Activated CD4-positive, alpha-beta memory T cell treated with anti-CD3 and anti-CD28 coated beads, Interleukin-2, amount 10 ng/mL, durations not matched to agents 7 days and 5 days (primary cell): Measurements from ENCODE around the gene HERC4. TPM values are rescaled to one million over a fixed set of nuclear protein-coding genes. Genes with fewer than 3 reads are reported as not detected.

ENCODE experiments used
- CTCF ChIA-PET: fragments of 350-600 bp; sonication (Branson Sonifier 250); formaldehyde crosslinking; loops from one replicate; lab custom pipeline; 2021; ENCODE audit warnings: antibody characterized with exemption, inconsistent platforms; lab: Charles Lee
- POLR2A ChIA-PET: fragments of 350-600 bp; sonication (Branson Sonifier 250); formaldehyde crosslinking; loops from one replicate; lab custom pipeline; 2021; ENCODE audit warnings: antibody characterized with exemption; lab: Charles Lee
- DNase-seq: peaks from one replicate; pipeline ENCODE4 v3.0.0-alpha.2; 2020
- H3K27ac Mint-ChIP-seq: one replicate; pipeline ENCODE4 v1.8.0; 2021; ENCODE audit warnings: mild to moderate bottlenecking, mixed read lengths
- H3K27me3 Mint-ChIP-seq: one replicate; pipeline ENCODE4 v1.8.0; 2021; ENCODE audit warnings: mixed read lengths
- H3K36me3 Mint-ChIP-seq: one replicate; pipeline ENCODE4 v1.8.0; 2021; ENCODE audit warnings: low read depth, mixed read lengths
- H3K4me1 Mint-ChIP-seq: one replicate; pipeline ENCODE4 v1.8.0; 2021; ENCODE audit warnings: mixed read lengths
- H3K4me3 Mint-ChIP-seq: one replicate; pipeline ENCODE4 v1.8.0; 2021; ENCODE audit warnings: mild to moderate bottlenecking, mixed read lengths
- H3K9me3 Mint-ChIP-seq: one replicate; pipeline ENCODE4 v1.8.0; 2021; ENCODE audit warnings: mixed read lengths
- total RNA-seq, 2 experiments: library from RNA; stranded (reverse); gene quantifications; one replicate each; pipeline ENCODE4 v1.2.3, GENCODE V29; 2021

The HERC4 gene
- total RNA-seq, 2 experiments from 2014 or later: 64.2 to 65.2 TPM

- POLR2A ChIA-PET: no interaction called here
Observed at GRCh38 chr10:67923551-67923950, 151.5 kb downstream of the HERC4 start.

GRCh38 chr10:67921065-67921464 is 154.0 kb downstream of the HERC4 start:
- Mint-ChIP-seq H3K27ac (no peak overlapping the region), H3K4me1 (peaks cover 3% of the 10 kb centered on the region), H3K27me3 (no peaks in the 10 kb centered on the region), H3K4me3 (no peak overlapping the region), H3K9me3 (no peaks in the 10 kb centered on the region), H3K36me3 (peaks cover 42% of the 10 kb centered on the region)
- POLR2A ChIA-PET: no interaction called here
- CTCF ChIA-PET: no interaction called here
- no peak for DNase-seq

More at GRCh38 chr10:67923551-67923950, 151.5 kb downstream of the HERC4 start:
- peaks cover 35% of the 10 kb centered on the region for H3K36me3 Mint-ChIP-seq
- no peak for DNase-seq
- H3K27ac Mint-ChIP-seq: no peak overlapping the region
- H3K4me1 Mint-ChIP-seq: no peaks in the 10 kb centered on the region
- no peak overlapping the region for H3K4me3 Mint-ChIP-seq
- no peaks in the 10 kb centered on the region for H3K27me3 Mint-ChIP-seq
- CTCF ChIA-PET: no interaction called here
- H3K9me3 Mint-ChIP-seq: no peaks in the 10 kb centered on the region

GRCh38 chr10:67917679-67918078 is 157.4 kb downstream of the HERC4 start:
- H3K36me3 Mint-ChIP-seq: peaks cover 52% of the 10 kb centered on the region
- DNase-seq: no peak
- H3K27me3 Mint-ChIP-seq: no peaks in the 10 kb centered on the region
- POLR2A ChIA-PET: interaction anchor here (0.8 kb wide), 1 partner anchor 9 kb away, joined by 3 read pairs; no protein-coding TSS in a partner anchor
- H3K4me1 Mint-ChIP-seq: peaks cover 7% of the 10 kb centered on the region
- H3K9me3 Mint-ChIP-seq: no peaks in the 10 kb centered on the region
- H3K4me3 Mint-ChIP-seq: no peak overlapping the region
- CTCF ChIA-PET: interaction anchor here (1.0 to 2.5 kb wide), 3 partner anchors 14 to 130 kb away, joined by 3 to 9 read pairs (median 4); no protein-coding TSS in a partner anchor
- no peak overlapping the region for H3K27ac Mint-ChIP-seq

GRCh38 chr10:67917169-67917568 is 157.9 kb downstream of the HERC4 start:
- H3K36me3 Mint-ChIP-seq: peaks cover 57% of the 10 kb centered on the region
- H3K27me3 Mint-ChIP-seq: no peaks in the 10 kb centered on the region
- H3K9me3 Mint-ChIP-seq: no peaks in the 10 kb centered on the region
- CTCF ChIA-PET: interaction anchor here (1.0 to 2.5 kb wide), 3 partner anchors 13 to 129 kb away, joined by 3 to 9 read pairs (median 4); no protein-coding TSS in a partner anchor
- peaks cover 8% of the 10 kb centered on the region for H3K4me1 Mint-ChIP-seq
- no peak for DNase-seq
- no peak overlapping the region for H3K27ac Mint-ChIP-seq
- POLR2A ChIA-PET: no interaction called here
- no peak overlapping the region for H3K4me3 Mint-ChIP-seq

- POLR2A ChIA-PET: no interaction called here
- Mint-ChIP-seq H3K4me3 (no peak overlapping the region), H3K4me1 (peaks cover 9% of the 10 kb centered on the region), H3K27me3 (no peaks in the 10 kb centered on the region), H3K9me3 (no peaks in the 10 kb centered on the region), H3K27ac (no peak overlapping the region), H3K36me3 (peaks cover 68% of the 10 kb centered on the region)
- CTCF ChIA-PET: interaction anchor here (0.6 kb wide), 1 partner anchor 21 kb away, joined by 3 read pairs; no protein-coding TSS in a partner anchor
- no peak for DNase-seq
Observed at GRCh38 chr10:67914777-67915340, 160.2 kb downstream of the HERC4 start.

GRCh38 chr10:67912331-67912946 is 162.6 kb downstream of the HERC4 start:
- DNase-seq: no peak
- H3K27ac Mint-ChIP-seq: peak overlapping the region; percentile 7
- no peak overlapping the region for H3K4me3 Mint-ChIP-seq
- ChIA-PET POLR2A (no interaction called here), CTCF (no interaction called here)
- peaks cover 77% of the 10 kb centered on the region for H3K36me3 Mint-ChIP-seq
- no peaks in the 10 kb centered on the region for H3K27me3 Mint-ChIP-seq
- no peaks in the 10 kb centered on the region for H3K9me3 Mint-ChIP-seq
- H3K4me1 Mint-ChIP-seq: peaks cover 9% of the 10 kb centered on the region

GRCh38 chr10:67903581-67903980 is 171.5 kb downstream of the HERC4 start:
- Mint-ChIP-seq H3K27ac (no peak overlapping the region), H3K9me3 (no peaks in the 10 kb centered on the region), H3K4me3 (no peak overlapping the region), H3K4me1 (peaks cover 5% of the 10 kb centered on the region), H3K27me3 (no peaks in the 10 kb centered on the region), H3K36me3 (peaks cover 70% of the 10 kb centered on the region)
- ChIA-PET POLR2A (interaction anchor here (1.2 kb wide), 1 partner anchor 18 kb away, joined by 3 read pairs; no protein-coding TSS in a partner anchor), CTCF (interaction anchor here (1.0 kb wide), 1 partner anchor 14 kb away, joined by 4 read pairs; no protein-coding TSS in a partner anchor)
- DNase-seq: no peak

GRCh38 chr10:67893637-67894036 is 181.4 kb downstream of the HERC4 start:
- Mint-ChIP-seq H3K4me1 (peaks cover 14% of the 10 kb centered on the region), H3K27ac (no peak overlapping the region), H3K4me3 (no peak overlapping the region), H3K9me3 (no peaks in the 10 kb centered on the region), H3K27me3 (no peaks in the 10 kb centered on the region), H3K36me3 (peaks cover 59% of the 10 kb centered on the region)
- CTCF ChIA-PET: interaction anchor here (1.1 to 2.1 kb wide), 2 partner anchors 38 to 105 kb away, joined by 3 to 10 read pairs; no protein-coding TSS in a partner anchor
- POLR2A ChIA-PET: interaction anchor here (1.6 kb wide), 1 partner anchor 10 kb away, joined by 5 read pairs; the partner anchor contains the start of gene SIRT1
- no peak for DNase-seq

- ChIA-PET CTCF (interaction anchor here (1.0 to 3.4 kb wide), 5 partner anchors 29 to 270 kb away, joined by 5 to 22 read pairs (median 6); no protein-coding TSS in a partner anchor), POLR2A (interaction anchor here (0.6 to 5.9 kb wide), 26 partner anchors 10 to 835 kb away, joined by 3 to 55 read pairs (median 3); partner anchors contain the start of genes HNRNPH3 and PBLD)
- Mint-ChIP-seq H3K4me1 (peaks cover 40% of the 10 kb centered on the region), H3K27me3 (no peaks in the 10 kb centered on the region), H3K27ac (peak overlapping the region; percentile 90), H3K9me3 (no peaks in the 10 kb centered on the region), H3K4me3 (peak overlapping the region; percentile 94), H3K36me3 (peaks cover 41% of the 10 kb centered on the region)
- peak; percentile 83 for DNase-seq
Observed at GRCh38 chr10:67884842-67885670, 190.0 kb downstream of the HERC4 start.

- Mint-ChIP-seq H3K4me1 (peaks cover 36% of the 10 kb centered on the region), H3K4me3 (peak within 1 kb of the TSS; percentile 94), H3K27me3 (no peaks in the 10 kb centered on the region), H3K9me3 (no peaks in the 10 kb centered on the region), H3K36me3 (peaks cover 36% of the 10 kb centered on the region), H3K27ac (peak within 1 kb of the TSS; percentile 95)
- ChIA-PET CTCF (interaction anchor here (1.0 to 3.4 kb wide), 3 partner anchors 29 to 272 kb away, joined by 3 to 22 read pairs (median 6); no protein-coding TSS in a partner anchor), POLR2A (interaction anchor here (0.8 to 5.9 kb wide), 17 partner anchors 10 to 1016 kb away, joined by 3 to 55 read pairs (median 3); partner anchors contain the start of genes HNRNPH3 and PBLD)
- peak; percentile 94 for DNase-seq
Observed at GRCh38 chr10:67884313-67884841, 190.7 kb downstream of the HERC4 start, which contains the start of gene SIRT1. Gene SIRT1, plus strand, starts transcription at chr10:67884656. Its CDS starts 66 bp downstream, at chr10:67884722.

- H3K4me1 Mint-ChIP-seq: peaks cover 31% of the 10 kb centered on the region
- CTCF ChIA-PET: interaction anchor here (1.0 to 3.4 kb wide), 3 partner anchors 28 to 272 kb away, joined by 3 to 22 read pairs (median 6); no protein-coding TSS in a partner anchor
- peaks cover 30% of the 10 kb centered on the region for H3K36me3 Mint-ChIP-seq
- no peak for DNase-seq
- no peaks in the 10 kb centered on the region for H3K9me3 Mint-ChIP-seq
- peak overlapping the region; percentile 95 for H3K27ac Mint-ChIP-seq
- no peaks in the 10 kb centered on the region for H3K27me3 Mint-ChIP-seq
- H3K4me3 Mint-ChIP-seq: peak overlapping the region; percentile 74
- POLR2A ChIA-PET: interaction anchor here (0.7 to 5.9 kb wide), 14 partner anchors 11 to 1017 kb away, joined by 3 to 55 read pairs (median 3); partner anchors contain the start of genes HNRNPH3 and PBLD
Observed at GRCh38 chr10:67883710-67884312, 191.3 kb downstream of the HERC4 start.
